ENCODE data around the gene MTMR6.

Gene MTMR6

DNA sequence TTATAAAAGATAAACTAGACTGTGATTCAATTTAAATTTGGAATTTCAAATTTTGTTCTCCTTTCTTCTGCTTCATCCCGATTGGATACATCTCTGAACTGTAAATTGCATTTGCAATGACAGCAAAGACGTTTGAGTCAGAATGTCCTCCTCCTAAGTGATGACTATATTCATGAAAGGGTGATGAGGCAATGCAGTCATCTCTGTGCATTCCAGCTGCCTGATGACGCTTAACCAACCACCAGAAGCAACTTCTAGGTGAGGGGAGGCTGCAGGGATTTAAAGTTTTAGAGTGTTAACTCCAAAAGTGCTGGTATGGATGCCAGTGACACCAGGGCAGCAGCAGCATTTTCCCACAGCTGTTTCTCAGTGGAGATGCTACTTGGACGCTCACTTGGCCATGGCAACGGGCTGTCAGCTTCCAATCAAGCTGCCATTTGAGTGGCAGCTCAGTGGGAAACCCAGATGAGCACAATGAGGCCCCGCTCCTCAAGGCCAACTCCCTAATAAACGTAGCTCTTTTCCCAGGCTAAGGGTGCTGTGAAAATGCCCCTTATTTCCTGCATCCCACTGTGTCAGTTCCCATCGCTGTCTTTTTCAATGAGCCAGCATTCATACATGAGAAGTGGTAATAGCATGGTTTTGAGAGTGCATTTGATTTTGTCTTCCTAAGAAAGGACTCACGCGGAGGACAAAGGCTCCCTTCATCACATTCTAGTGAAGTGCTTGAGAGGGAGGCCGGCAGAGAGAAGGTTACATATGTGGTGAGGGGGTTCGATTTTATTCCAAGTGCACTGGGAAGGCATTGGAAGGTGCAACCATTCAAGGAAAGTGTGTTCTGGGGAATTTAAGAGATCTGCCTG, 70.0 kb downstream of the MTMR6 start:
- no peak for DNase-seq (ENCODE audit: low spot score)

DNA sequence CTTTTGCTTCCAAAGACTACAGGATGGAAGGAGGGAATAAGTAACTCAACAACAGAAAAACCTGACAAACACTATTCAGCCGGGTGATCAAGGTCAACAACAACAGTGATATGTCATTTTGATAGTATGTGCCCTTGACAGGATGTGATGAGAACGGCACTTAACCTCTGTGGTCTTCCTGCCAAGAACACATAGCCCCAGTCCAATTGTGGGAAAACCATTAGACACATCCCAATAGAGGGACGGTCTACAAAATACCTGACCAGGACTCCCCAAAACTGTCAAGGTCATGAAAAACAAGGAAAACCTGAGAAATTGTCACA, 72.1 kb downstream of the MTMR6 start:
- no peak for DNase-seq (ENCODE audit: low spot score)

DNA sequence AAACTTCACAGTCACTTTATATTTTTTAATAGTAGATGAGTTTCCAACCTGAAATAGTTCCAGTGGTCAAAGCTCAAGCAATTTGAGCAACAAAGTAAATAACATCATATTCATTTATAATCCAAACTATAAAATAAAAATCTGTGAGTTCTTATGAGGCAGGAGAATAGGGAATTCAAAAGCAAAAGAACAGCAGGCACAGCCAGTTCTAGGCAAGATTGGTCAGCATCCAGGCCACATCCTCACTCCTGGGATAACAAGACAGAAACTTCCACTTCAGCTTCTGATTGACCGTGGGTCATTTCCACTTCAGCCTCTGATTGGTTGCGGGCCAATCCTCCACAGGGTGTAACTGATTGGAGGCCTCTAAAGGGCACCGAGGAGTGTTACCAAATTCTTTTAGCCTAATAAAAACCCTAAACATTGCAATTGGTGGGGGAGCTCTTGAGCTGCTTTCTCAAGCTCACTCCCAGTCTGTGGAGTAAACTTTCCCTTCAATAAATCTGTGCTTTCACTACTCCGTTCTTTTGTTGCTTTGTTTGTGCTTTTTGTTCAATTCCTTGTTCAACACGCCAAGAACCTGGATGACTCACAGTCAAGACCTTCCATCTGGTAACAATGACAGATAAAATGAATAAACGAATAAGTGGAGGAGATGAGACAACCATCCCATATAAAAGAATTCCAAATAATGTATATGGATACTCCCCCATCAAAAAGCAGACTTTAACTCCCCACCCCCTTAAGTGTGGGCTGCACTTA, 72.6 kb downstream of the MTMR6 start:
- DNase-seq (ENCODE audit: low spot score): no peak

DNA sequence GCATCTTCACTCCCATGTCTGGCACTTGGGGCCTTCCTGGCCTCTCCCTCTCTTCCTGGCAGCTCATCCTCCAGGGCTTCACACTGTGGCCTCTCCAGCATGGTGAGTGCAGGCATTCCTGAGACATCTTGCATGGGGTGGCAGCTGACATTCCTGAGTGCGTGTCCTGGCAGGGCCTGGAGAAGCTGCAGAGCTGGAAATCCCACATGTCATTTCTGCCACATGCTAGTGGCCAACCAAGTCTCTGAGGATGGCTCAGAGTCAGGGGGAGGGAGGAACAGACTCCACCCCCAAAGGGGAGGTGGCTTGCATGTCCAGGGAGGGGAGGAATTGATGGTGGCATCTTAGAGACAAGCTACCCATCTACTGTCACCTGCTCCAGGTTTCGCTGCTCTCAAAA, 73.6 kb downstream of the MTMR6 start:
- DNase-seq (ENCODE audit: low spot score): no peak

DNA sequence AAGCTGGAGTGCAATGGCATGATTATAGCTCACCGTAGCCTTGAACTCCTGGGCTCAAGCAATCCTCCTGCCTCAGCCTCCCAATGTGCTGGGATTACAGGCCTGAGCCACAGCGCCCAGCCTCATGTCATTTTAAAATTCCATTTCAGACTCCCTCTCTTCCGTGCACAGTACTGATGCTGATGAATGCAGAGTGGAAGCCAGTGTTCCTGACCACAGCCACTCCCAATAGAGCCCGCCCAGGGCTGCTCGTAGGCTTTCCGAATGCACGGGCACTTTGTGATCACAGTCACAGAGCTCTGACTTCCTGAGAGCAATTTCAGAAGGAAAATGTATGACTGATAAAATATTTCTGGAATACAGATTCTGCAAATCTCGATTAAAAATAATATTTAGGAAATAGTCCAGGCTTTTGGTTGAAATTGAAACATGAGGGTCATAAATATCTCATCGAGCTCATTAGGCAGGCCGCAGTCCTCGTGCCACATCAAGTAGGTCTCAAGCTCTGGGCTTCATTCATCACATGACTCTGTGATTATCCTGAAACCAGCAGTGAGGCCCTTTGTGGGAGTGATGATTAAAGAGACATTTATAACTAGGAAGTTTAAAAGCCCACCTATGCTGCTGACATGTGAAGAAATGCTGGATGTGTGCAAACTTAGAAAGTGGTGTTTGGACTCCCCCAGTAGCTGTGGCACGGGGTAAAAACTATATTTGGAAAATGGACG, 76.3 kb downstream of the MTMR6 start:
- DNase-seq (ENCODE audit: low spot score): no peak

DNA sequence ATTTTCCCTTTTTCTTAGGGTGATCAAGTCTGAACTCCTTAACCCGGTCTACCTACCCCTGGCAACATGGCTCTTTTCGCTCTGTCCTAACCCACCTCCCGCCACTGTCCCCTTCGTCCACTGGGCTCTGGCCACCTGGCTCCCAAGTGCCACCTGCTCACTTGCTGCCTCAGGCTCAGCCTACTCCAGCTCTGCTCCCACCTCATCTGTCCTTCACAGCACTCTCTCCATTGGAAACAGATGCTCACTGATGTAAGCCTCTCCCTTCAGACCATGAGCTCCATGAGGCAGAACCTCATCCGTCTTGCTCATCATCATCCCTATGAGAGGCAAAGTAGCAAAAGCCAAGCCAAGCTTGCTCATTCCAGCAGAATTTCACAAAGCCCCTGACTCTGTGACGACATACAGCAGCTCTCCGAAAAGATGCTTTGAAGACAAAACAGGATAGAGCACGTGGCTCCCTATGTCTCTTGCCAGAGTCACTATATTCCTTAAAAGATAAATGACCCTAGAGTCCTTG, 79.9 kb downstream of the MTMR6 start:
- peak; percentile 36 for DNase-seq (ENCODE audit: low spot score)

DNA sequence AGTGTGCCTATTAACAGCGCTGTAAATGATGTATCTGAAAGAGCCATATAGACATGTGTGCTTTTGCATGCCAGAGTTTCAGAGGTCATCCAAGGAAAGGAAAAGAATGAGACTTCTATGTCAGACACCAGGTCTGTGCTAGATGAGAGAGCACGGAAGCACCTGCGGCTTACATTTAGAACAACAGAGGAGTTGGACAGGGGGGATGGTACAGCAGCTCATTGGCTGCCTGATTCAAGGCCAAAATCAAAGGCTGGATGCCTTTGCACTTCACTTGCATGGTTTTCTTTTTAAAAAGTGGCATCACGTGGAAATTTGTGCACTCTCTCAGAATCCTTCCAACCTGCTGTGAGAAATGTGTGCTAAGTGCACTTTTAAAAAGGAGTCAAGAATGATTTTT, 82.4 kb downstream of the MTMR6 start:
- no peak for DNase-seq (ENCODE audit: low spot score)

DNA sequence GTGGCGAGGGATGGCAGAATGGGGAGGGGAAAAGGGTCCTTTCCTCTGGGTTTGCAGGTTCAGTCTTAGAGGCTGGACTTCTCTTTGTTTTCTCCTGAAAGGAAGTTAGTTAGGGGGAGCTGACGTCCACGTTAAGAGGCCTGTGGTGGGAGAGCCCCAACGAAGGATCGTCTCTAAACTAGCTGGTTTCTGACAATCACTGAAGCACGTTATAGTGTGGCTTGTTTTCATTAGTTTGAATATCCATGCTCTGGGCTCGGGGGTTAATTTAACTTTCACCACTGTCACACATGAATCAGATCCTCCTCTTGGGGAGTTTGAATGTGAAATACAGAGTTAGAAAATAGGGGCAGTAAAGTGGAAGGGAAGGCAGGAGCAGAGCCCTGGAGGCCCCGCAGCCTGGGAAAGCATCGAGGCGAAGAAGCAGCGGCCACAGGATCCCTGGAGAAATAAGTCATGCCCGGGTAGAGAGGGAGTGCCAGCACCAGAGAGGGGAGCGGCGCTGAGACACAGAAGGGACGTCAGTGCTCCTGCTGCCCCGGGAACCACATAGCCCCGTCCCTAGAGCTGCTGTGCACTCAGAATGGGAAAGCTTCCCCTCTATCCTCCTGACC, 84.1 kb downstream of the MTMR6 start:
- DNase-seq (ENCODE audit: low spot score): peak; percentile 39

DNA sequence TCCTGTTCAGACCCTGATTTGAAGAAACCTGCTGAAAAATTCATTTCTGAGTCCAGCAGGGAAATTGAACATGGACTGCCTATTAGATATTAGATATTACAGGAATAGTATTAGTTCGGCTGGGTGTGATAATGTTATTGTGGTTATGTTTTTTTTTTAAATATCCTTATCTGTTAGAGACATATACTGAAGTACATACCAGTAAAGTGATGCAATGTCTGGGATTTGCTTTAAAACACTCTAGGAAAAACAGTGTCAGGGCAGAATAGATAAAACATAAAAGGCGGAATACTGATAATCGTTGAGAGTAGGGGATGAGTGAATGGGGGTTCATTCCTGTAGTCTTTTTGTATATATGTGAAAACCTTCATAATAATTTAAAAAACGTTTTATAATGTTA, 86.5 kb downstream of the MTMR6 start:
- DNase-seq (ENCODE audit: low spot score): no peak

DNA sequence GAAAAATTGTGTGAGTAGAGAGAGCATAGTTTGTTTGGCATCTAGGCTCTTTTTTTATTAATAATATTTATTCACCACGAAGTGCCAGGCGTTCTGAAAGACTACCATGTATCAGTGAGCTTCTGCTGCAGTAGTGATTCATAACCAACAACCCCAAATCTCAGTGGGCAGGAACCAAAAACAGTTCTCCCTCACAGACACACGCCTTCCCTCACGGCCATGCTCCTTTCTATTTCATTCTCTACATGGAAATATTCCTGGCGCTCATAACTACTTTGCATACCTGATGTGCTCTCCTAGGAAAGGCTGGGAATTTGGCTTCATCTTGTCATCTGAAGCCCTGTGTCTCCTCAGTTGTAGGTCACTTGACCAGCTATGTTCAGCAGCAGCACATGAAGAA, 88.6 kb downstream of the MTMR6 start:
- DNase-seq (ENCODE audit: low spot score): no peak

DNA sequence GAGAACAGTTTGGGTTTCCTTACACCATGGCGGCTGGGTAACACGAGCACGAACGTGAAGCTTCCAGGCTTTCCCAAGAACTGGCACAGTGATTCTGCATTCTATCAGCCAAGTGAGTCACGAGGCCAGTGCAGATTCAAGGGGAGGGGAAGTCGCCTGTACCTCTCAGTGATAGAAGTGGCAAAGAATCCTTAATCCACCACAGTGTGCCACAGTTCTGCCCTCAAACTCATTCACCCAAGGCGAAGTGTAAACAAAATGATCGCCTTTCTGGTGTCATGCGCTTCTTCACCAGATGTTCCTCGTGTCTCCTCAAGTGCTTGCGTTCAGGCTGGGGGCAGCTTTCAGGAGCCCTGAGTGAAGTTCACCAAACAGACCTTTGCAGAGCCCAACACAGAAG, 90.3 kb downstream of the MTMR6 start:
- DNase-seq (ENCODE audit: low spot score): no peak
